ENCODE data around the gene DLG2.

Gene DLG2

DNA sequence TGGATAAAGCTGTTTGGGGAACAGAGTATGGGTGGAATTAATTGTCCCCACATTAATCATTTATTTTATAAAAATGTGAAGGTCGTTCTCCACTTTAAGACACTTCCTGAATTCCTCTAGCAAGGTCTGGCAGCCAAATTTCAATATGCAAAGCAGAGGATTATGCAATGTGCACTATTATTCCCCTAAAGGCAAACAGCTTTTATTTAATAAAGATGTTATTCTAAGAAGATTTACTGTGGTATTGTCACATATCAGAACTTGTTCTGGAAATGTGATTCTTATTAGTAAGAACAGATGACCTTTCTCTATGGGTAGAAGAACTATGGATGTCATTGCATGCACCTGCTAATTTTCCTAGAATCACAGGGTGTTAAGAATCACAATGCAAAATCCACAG lies 1212.2 kb downstream of the DLG2 start:
- no peak for TF ChIP-seq NFIC (IDR thresholded peaks at IDR 0.05)
- TF ChIP-seq RAD21 (IDR thresholded peaks at IDR 0.05; ENCODE audit: low read depth): no peak
- no peak for TF ChIP-seq EP300 (IDR thresholded peaks at IDR 0.05; ENCODE audit: borderline replicate concordance)
- no peak for TF ChIP-seq ZBTB7A (IDR thresholded peaks at IDR 0.05; ENCODE audit: low read depth)
- TF ChIP-seq YY1 (IDR thresholded peaks at IDR 0.05; ENCODE audit: low read depth): no peak
- TF ChIP-seq, protein P1, sequence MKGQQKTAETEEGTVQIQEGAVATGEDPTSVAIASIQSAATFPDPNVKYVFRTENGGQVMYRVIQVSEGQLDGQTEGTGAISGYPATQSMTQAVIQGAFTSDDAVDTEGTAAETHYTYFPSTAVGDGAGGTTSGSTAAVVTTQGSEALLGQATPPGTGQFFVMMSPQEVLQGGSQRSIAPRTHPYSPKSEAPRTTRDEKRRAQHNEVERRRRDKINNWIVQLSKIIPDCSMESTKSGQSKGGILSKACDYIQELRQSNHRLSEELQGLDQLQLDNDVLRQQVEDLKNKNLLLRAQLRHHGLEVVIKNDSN (IDR thresholded peaks at IDR 0.05): no peak
- no peak for TF ChIP-seq FOXM1 (IDR thresholded peaks at IDR 0.05; ENCODE audit: borderline replicate concordance, low read depth)
- no peak for TF ChIP-seq CREB1 (IDR thresholded peaks at IDR 0.05; ENCODE audit: low read depth)
- TF ChIP-seq, protein P2, sequence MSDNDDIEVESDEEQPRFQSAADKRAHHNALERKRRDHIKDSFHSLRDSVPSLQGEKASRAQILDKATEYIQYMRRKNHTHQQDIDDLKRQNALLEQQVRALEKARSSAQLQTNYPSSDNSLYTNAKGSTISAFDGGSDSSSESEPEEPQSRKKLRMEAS (IDR thresholded peaks at IDR 0.05): no peak

DNA sequence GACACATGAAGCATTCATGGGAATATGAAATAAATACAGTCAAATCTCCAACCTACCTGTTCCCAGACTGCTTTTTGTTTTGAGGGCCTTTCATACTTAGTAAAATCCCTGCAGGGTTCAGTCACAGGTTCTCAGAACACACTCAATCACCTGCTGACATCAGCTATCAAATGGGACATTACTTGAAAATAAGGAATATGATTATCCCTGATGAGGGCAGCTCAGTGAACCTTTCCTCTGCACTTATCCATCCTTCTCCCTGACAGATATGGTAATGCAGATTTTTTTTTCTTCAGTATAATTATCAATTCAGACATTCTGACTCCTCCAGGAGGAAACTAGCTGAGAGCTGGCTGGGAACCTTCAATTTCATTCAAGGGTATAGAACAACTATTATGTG lies 1213.6 kb downstream of the DLG2 start:
- TF ChIP-seq ZBTB7A (IDR thresholded peaks at IDR 0.05; ENCODE audit: low read depth) (no peak), CEBPB (IDR thresholded peaks at IDR 0.05) (no peak), NFIC (IDR thresholded peaks at IDR 0.05) (no peak), FOXM1 (IDR thresholded peaks at IDR 0.05; ENCODE audit: borderline replicate concordance, low read depth) (no peak), EGR1 (IDR thresholded peaks at IDR 0.05) (no peak), TEAD4 (IDR thresholded peaks at IDR 0.05) (no peak), EP300 (IDR thresholded peaks at IDR 0.05; ENCODE audit: borderline replicate concordance) (no peak)
- TF ChIP-seq, protein P3, sequence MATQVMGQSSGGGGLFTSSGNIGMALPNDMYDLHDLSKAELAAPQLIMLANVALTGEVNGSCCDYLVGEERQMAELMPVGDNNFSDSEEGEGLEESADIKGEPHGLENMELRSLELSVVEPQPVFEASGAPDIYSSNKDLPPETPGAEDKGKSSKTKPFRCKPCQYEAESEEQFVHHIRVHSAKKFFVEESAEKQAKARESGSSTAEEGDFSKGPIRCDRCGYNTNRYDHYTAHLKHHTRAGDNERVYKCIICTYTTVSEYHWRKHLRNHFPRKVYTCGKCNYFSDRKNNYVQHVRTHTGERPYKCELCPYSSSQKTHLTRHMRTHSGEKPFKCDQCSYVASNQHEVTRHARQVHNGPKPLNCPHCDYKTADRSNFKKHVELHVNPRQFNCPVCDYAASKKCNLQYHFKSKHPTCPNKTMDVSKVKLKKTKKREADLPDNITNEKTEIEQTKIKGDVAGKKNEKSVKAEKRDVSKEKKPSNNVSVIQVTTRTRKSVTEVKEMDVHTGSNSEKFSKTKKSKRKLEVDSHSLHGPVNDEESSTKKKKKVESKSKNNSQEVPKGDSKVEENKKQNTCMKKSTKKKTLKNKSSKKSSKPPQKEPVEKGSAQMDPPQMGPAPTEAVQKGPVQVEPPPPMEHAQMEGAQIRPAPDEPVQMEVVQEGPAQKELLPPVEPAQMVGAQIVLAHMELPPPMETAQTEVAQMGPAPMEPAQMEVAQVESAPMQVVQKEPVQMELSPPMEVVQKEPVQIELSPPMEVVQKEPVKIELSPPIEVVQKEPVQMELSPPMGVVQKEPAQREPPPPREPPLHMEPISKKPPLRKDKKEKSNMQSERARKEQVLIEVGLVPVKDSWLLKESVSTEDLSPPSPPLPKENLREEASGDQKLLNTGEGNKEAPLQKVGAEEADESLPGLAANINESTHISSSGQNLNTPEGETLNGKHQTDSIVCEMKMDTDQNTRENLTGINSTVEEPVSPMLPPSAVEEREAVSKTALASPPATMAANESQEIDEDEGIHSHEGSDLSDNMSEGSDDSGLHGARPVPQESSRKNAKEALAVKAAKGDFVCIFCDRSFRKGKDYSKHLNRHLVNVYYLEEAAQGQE (IDR thresholded peaks at IDR 0.05; ENCODE audit: low read depth): no peak
- TF ChIP-seq, protein P1 (IDR thresholded peaks at IDR 0.05): no peak
- TF ChIP-seq, protein P2 (IDR thresholded peaks at IDR 0.05): no peak

DNA sequence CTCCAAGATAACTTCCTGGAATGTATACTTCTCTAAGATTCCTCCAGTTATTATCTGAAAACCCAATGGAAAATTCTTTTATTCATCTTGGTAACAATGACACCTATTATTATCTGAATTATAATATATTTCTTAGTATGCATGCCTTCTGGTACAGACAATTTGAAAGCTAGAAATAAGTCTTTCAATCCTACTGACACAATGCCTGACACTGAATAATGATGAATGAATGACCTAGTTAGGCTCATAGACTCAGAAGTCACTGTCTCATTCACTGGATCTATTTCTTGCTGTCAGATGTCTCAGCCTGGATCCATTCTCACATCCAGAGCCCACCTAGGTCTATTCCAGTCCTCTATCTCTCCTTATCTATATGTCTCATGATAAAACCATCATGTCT lies 1214.3 kb downstream of the DLG2 start:
- no peak for TF ChIP-seq ZBTB7A (IDR thresholded peaks at IDR 0.05; ENCODE audit: low read depth)
- no peak for TF ChIP-seq EGR1 (IDR thresholded peaks at IDR 0.05)
- no peak for TF ChIP-seq TAF1 (IDR thresholded peaks at IDR 0.05; ENCODE audit: low read depth)
- TF ChIP-seq, protein P1 (IDR thresholded peaks at IDR 0.05): no peak
- TF ChIP-seq, protein P3 (IDR thresholded peaks at IDR 0.05; ENCODE audit: low read depth): no peak
- no peak for TF ChIP-seq NFIC (IDR thresholded peaks at IDR 0.05)
- no peak for TF ChIP-seq YY1 (IDR thresholded peaks at IDR 0.05; ENCODE audit: low read depth)

DNA sequence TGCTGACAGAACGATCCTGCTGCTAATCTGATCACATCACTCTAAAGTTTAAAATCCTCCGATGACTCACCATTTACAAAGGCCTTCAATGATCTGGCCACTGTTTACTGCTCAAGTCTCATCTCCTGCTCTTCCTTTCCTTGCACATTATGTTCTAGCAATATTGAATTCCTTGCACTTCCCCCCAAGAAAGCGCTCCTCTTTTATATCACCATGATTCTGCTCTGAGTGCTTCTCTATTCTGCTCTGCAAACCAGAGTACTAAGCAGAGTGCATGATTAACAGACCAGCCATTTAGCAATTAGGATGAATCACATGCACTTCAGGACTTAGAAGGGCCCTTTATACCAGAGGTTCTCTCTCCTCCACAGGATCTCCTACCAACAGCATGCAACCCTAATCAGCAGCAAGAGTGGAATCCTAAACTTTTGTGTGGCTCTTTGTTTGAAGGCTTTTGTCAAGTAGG lies 1218.2 kb downstream of the DLG2 start:
- no peak for TF ChIP-seq EGR1 (IDR thresholded peaks at IDR 0.05)
- TF ChIP-seq ZBTB7A (IDR thresholded peaks at IDR 0.05; ENCODE audit: low read depth): no peak
- no peak for TF ChIP-seq CREB1 (IDR thresholded peaks at IDR 0.05; ENCODE audit: low read depth)
- no peak for TF ChIP-seq FOXM1 (IDR thresholded peaks at IDR 0.05; ENCODE audit: borderline replicate concordance, low read depth)
- no peak for TF ChIP-seq TCF12 (IDR thresholded peaks at IDR 0.05; ENCODE audit: low read depth)
- no peak for TF ChIP-seq TEAD4 (IDR thresholded peaks at IDR 0.05)
- no peak for TF ChIP-seq NFIC (IDR thresholded peaks at IDR 0.05)
- TF ChIP-seq, protein P2 (IDR thresholded peaks at IDR 0.05): no peak
- TF ChIP-seq, protein P1 (IDR thresholded peaks at IDR 0.05): no peak
- TF ChIP-seq TAF1 (IDR thresholded peaks at IDR 0.05; ENCODE audit: low read depth): no peak
- no peak for TF ChIP-seq EP300 (IDR thresholded peaks at IDR 0.05; ENCODE audit: borderline replicate concordance)
- no peak for TF ChIP-seq CEBPB (IDR thresholded peaks at IDR 0.05)
- TF ChIP-seq, protein P3 (IDR thresholded peaks at IDR 0.05; ENCODE audit: low read depth): no peak
